Stimulated activated CD4-positive, alpha-beta T cell treated with anti-CD3 and anti-CD28 coated beads, Interleukin-12 subunit alpha, Interleukin-12 subunit beta, amount 100 ng/mL, for 48 hours (primary cell): ENCODE data around the gene TRIM9.

ENCODE experiments used
- DNase-seq, 3 donors: peaks; one replicate each; pipeline ENCODE4 v3.0.0-alpha.2; 2020; ENCODE audit warnings: low read depth in 2 of 3, low spot score in 1 of 3

The TRIM9 gene

GRCh38 chr14:51093371-51094281, 1.3 kb downstream of the TRIM9 start:
- DNase-seq: peak; percentile 21 to 40 (median 34)

DNA sequence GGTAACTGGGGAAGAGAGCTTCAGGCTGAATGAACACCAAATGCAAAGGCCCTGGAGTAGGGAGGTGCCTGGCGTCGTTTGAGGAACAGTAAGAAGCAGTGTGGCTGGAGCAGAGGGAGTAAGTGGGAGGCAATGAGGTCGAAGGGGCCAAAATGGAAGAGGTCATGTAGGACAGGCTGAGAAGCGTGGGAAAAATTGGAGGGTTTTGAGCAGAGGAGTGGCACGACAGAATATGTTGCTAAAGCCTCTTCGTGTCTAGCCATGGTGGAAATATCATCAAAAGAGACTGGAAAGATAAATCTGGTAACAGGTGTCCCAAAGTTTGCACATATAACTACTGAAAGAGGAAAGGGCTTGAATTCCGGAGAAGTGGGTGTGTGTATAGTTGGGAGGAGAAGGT, 1.9 kb downstream of the TRIM9 start:
- DNase-seq: no peak

DNA sequence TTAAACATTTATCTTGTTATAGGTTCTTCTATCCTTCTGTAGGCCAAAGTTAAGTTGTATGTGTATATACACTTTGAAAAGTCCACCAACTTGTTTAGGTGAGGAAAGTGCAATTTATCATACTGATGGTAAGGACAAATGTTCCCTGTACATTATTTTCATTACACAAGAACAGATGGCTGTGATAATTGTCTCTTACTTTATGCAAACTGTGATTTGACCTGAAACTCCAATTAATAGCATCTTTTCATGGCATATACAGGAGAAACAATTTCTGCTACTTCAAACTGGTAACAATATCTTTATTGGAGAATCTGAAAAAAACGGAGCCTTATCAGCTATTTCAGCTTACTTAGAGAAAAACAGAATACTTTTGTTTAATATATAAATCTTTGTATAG, 5.6 kb downstream of the TRIM9 start:
- DNase-seq: no peak

DNA sequence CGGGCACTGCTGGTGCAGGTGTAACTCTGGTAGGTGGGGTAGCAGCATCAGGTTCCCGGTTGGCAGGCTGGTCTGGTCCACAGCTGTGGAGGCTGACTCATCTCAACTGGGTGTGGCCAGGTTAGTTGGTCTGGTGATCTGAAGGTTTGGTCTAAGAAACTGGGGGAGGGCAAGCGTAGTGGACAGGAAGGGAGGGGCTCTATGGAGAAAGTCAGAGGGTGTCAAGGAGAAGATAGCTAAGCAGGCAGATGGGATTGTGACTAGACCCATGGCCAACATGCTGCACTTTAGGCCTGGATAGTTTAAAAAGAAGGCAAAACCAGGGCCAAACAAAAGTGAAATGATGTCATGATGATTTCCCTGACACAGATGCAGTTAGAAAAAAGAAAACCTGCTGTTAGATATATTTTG, 7.9 kb downstream of the TRIM9 start:
- no peak for DNase-seq

DNA sequence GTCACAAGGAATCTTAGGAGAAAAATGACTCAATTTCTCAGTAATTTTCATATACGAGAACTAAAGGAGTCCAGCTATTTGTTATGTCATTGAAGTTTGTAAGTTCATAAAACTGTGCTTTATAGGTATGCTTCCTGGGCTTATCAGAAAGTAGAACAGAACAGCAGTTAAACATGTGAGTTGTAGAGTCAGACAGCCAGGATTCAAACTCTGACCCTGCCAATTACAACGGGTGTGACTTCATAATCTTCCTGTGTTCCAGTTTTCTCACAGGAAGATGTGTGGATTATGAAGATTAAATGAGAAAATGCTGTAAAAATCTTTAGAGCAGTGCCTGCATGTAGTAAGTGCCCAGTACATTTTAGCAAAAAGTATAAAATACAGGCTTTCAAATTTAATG, 8.9 kb downstream of the TRIM9 start:
- no peak for DNase-seq

GRCh38 chr14:51084962-51085361, 9.9 kb downstream of the TRIM9 start:
- DNase-seq: no peak

DNA sequence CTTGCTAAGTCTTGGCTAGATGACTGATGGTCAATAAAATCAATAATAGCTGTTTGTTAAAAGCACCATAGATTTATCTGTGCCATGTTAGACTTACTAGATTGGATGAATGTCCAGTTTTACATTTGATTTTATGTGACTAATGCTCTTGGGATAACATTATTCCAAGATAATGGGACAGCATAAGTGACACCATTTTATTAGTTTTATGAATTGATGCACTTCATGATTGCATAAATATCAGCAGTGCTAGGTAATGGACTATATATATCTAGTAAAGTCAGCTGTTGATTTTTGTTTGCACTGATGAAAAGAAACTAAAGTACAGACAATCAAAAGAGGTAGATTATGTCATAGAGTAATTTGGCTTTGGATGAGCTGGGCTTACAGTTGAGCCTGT, 10.4 kb downstream of the TRIM9 start:
- no peak for DNase-seq

DNA sequence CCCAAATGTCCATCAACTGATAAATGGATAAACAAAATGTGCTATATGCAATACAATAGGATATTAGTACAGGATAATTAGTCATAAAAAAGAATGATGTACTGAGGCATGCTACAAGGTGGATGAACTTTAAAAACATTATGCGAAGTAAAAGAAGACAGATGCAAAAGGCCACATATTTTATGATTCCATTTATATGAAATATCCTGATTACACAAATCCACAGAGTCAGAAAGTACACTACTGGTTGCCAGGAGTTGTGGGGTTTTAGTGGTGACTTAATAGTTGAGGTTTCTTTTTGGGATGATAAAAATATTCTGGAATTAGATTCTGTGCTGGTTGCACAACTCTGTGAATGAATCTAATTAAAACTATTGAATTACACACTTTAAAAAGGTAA, 12.6 kb downstream of the TRIM9 start:
- DNase-seq: no peak

GRCh38 chr14:51081712-51082111, 13.2 kb downstream of the TRIM9 start:
- DNase-seq: no peak

DNA sequence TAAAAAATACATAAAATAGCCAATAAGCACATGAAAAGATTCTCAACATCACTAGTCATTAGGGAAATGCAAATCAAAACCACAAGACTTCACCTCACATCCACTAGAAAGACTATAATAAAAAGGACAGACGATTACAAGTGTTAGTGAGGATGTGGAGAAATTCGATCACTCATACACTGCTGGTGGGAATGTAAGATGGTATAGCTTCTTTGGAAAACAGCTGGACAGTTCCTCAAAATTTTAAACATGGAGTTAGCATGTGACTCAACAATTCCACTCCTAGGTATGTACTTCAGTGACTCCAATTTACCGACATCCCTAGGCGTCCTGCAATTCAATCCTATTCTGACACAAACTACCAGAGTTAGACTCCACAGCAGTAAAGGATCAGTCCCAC, 13.7 kb downstream of the TRIM9 start:
- DNase-seq: no peak

DNA sequence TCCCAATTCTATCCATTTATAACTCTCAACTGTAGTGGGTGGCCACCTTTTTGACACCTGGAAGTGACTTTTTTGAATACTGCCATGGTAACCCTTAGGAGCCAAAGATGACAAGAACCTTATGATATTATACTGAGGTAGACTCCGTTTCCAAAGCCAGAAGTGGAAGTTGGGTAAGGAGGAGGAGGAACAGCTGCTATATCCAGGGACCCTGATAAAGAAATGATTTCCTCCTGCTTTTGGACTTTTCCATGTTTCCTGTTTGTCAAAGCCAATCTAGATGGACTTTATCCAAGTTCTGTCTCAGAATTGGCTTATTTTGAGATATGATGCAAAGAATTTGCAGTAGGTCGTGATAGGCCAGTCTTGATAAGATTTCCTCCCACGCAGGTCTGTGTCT, 14.3 kb downstream of the TRIM9 start:
- no peak for DNase-seq

- no peak for DNase-seq
Measured at GRCh38 chr14:51079489-51079888, 15.4 kb downstream of the TRIM9 start.

DNA sequence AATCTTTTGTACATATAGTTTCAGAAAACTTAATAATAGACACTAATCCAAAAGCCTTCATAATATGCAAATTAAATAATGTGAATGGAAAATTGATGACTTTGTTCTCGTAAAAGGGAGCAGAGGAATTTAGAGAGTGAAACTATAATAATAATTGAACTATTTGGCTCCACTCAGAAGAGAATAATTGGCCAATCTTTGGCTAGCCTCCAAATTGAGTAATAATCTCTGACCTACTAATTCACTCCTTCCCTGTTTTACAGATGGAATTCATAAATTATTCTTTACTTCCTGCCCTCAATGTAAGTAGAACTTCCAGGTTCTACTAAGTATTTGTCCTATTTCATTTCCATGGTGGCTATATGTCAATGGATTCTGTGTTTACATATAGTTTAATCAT, 15.8 kb downstream of the TRIM9 start:
- DNase-seq: no peak

GRCh38 chr14:51074701-51075385, 20.1 kb downstream of the TRIM9 start:
- DNase-seq: no peak

DNA sequence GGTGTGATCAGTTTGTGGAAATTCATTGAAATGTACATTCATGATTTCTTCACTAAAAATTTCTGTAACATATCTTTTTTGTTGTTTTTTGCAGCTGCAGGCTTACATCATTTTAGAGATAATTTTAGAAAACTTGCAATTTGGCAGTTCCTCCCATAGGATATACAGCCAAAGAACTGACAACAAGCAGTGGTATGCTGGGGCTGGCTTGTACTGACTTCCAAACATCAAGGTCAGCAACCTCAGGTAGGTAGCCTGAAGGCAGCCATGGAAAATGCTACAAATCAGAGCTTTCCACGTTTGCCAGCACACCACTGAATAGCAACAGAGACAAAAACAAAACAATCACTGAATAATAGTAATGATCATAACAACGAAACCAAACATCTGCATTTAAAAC, 21.2 kb downstream of the TRIM9 start:
- DNase-seq: no peak

DNA sequence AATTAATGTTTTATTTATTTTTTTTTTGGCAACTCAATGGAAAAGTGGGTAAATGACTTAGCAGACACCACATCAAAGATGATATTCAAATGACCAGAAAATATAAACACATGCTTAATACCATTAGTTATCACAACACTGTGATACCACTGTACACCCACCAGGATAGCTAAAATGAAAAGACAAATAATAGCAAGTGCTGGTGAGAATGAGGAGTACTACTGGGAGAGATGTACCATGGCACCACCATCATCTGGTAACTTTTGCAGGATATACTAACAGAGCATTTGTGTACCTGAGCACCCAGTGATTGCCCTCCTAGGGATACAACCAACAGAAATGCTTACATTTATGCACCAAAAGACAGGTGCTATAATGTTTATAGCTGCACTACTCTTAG, 21.9 kb downstream of the TRIM9 start:
- DNase-seq: no peak

- no peak for DNase-seq
Measured at GRCh38 chr14:51071857-51072256, 23.0 kb downstream of the TRIM9 start.

DNA sequence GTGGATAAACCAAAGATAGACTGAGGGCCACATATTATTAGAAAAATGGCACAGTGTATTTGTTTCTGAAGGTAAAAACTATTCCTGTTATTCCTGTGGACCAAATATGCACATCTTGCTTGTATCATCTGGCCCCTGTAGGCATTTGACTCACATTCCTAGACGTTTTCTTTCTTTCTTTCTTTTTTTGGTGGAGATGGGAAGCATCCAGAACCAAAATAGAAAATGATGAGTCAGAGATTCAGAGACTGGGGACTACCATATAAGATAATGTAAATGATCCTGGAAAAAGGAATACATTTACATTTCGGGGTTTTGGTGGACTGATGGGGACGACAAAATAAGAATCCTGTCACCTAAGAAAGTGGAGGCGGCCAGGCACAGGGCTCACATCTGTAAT, 24.2 kb downstream of the TRIM9 start:
- no peak for DNase-seq

- DNase-seq: no peak
Measured at GRCh38 chr14:51069055-51069454, 25.9 kb downstream of the TRIM9 start.

DNA sequence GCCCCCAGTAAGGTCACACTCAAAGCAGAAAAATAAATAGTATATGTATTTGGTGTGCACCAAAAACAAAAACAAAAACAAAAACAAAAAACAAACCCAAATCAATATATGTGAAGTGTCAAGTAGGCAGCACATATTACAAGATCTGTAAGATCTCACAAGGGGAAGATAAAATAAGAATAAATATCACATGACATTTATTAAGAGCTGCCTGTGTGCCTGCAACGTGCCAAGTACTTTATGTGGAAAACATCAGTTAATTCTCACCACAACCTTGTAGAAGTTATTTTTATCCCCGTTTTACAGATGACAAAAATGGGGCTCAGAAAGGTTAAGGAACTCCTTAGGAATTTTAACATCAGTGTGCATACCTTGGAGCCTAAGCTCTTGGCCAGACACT, 26.6 kb downstream of the TRIM9 start:
- DNase-seq: no peak

GRCh38 chr14:51067295-51067694, 27.6 kb downstream of the TRIM9 start:
- no peak for DNase-seq

DNA sequence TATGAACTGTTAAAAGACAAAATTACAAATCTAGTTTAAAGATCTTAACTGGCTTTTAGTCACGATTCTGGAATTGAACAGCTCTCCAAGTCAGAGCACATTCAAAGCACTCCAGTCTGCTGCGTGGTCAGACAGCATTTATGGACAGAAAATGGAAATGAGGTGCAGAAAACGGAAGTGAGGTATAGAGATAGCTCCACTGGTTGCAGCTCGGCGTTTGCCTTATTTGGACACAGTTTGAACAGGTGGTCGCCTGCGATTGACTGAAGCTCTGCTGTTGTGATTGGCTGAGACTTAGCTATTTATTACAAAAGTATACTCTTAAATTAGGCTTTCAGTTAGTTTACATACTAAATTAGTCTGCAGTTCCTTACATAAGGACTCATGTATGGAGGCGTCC, 28.3 kb downstream of the TRIM9 start:
- DNase-seq: no peak

DNA sequence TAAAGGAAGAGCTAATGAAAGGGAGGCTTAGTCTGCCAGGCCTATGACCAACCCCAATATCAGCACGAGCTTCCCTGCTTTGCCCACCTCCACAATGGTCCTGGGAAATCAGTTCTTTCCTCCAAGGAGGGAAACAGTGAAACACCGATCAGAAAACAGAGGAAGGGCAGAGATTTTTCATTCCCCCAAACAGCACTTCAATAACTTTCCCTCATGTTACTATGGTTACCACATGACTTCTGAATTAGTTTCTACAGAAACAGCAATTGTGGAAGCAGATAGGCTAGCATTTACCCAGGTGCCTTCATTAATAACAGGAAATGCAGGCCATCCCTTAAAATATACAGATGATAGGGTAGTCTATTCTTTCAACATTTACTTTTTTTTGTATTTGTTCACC, 35.9 kb downstream of the TRIM9 start:
- no peak for DNase-seq
